Measurements from ENCODE around the gene GMEB2.
"Not testable (repeated sequence)": the region's sequence is repeated elsewhere in the genome, so short reads cannot be mapped to it uniquely, and the experiment has no call there.

GMEB2 gene

GRCh38 chr20:63570281-63571086 lies 56.4 kb downstream of the GMEB2 start:
- DNase-seq = no peak

GRCh38 chr20:63568986-63569949 lies 57.6 kb downstream of the GMEB2 start:
- peak in 1 of 2 experiments; percentile 32 for DNase-seq

- no peak for DNase-seq
Measured at GRCh38 chr20:63568170-63568981, 58.5 kb downstream of the GMEB2 start.

- no peak for DNase-seq
Measured at GRCh38 chr20:63567386-63568169, 59.3 kb downstream of the GMEB2 start.

GRCh38 chr20:63567136-63567385 lies 59.8 kb downstream of the GMEB2 start:
- DNase-seq = peak in 1 of 2 experiments; percentile 78

GRCh38 chr20:63566395-63567135 lies 60.3 kb downstream of the GMEB2 start:
- DNase-seq = no peak

- DNase-seq = peak in 1 of 2 experiments; percentile 59
Measured at GRCh38 chr20:63565699-63566335, 61.1 kb downstream of the GMEB2 start.

GRCh38 chr20:63565021-63565698 lies 61.7 kb downstream of the GMEB2 start:
- DNase-seq = no peak

GRCh38 chr20:63564036-63564810 lies 62.7 kb downstream of the GMEB2 start:
- no peak for DNase-seq

- DNase-seq = no peak
Measured at GRCh38 chr20:63563225-63563935, 63.5 kb downstream of the GMEB2 start.

GRCh38 chr20:63562461-63563224 lies 64.3 kb downstream of the GMEB2 start:
- DNase-seq = no peak

GRCh38 chr20:63561624-63562396 lies 65.1 kb downstream of the GMEB2 start:
- no peak for DNase-seq

- no peak for DNase-seq
Measured at GRCh38 chr20:63560856-63561609, 65.9 kb downstream of the GMEB2 start.

GRCh38 chr20:63560333-63560805 lies 66.5 kb downstream of the GMEB2 start:
- DNase-seq = no peak

- not testable (repeated sequence) for DNase-seq
Measured at GRCh38 chr20:63559485-63560332, 67.2 kb downstream of the GMEB2 start.
